H1 (cell line): ENCODE data around the gene CNTN5. TPM values are rescaled to one million over a fixed set of nuclear protein-coding genes. Genes with fewer than 3 reads are reported as not detected.

ENCODE experiments used
- CTCF ChIA-PET: fragments of 300-600 bp; sonication (Branson Sonifier 250); formaldehyde crosslinking; loops from one replicate; lab custom pipeline; 2021; ENCODE audit not compliant: partially characterized antibody; lab: Charles Lee
- POLR2A ChIA-PET: fragments of 300-600 bp; sonication (Branson Sonifier 250); formaldehyde crosslinking; loops from one replicate; lab custom pipeline; 2021; ENCODE audit warnings: inconsistent platforms; ENCODE audit not compliant: partially characterized antibody; lab: Charles Lee
- DNase-seq, 2 experiments: peaks; one replicate each; pipeline versions ENCODE4 v3.0.0 to v3.0.0-alpha.2; 2010 to 2022; ENCODE audit warnings: low spot score in 2 of 2, low read depth in 1 of 2, mixed read lengths in 1 of 2
- FAIRE-seq: peaks from 2 replicates; lab custom pipeline; 2011; peaks lifted over from hg19 to GRCh38; lab: Jason Lieb, UNC
- H2AFZ ChIP-seq: 2 replicates; pipeline ENCODE4 v1.8.1; 2012; ENCODE audit warnings: low read length, inconsistent platforms
- H2AK5ac ChIP-seq: 2 replicates; pipeline ENCODE4 v1.6.1; 2013; ENCODE audit warnings: low read depth, low read length
- H2BK120ac ChIP-seq: replicated peaks from 2 replicates; pipeline ENCODE3; 2013; ENCODE audit warnings: low read depth, low read length, inconsistent platforms
- H2BK12ac ChIP-seq: 2 replicates; pipeline ENCODE4 v1.6.1; 2013; ENCODE audit warnings: low read depth, low read length
- H2BK15ac ChIP-seq: 2 replicates; pipeline ENCODE4 v1.6.1; 2013; ENCODE audit warnings: low read length
- H2BK20ac ChIP-seq: 2 replicates; pipeline ENCODE4 v1.6.1; 2013; ENCODE audit warnings: low read length
- H2BK5ac ChIP-seq: 2 replicates; pipeline ENCODE4 v1.6.1; 2013; ENCODE audit warnings: low read depth, low read length
- H3K14ac ChIP-seq: 2 replicates; pipeline ENCODE4 v1.6.1; 2013; ENCODE audit warnings: inconsistent platforms; ENCODE audit not compliant: insufficient read length
- H3K18ac ChIP-seq: 2 replicates; pipeline ENCODE4 v1.6.1; 2013; ENCODE audit warnings: low read length; ENCODE audit errors: extremely low read depth
- H3K23ac ChIP-seq: 2 replicates; pipeline ENCODE4 v1.6.1; 2013; ENCODE audit warnings: inconsistent platforms; ENCODE audit not compliant: insufficient read length
- H3K23me2 ChIP-seq: 2 replicates; pipeline ENCODE4 v1.6.1; 2013; ENCODE audit warnings: low read depth, low read length
- H3K27ac ChIP-seq: 2 replicates; pipeline ENCODE4 v1.6.1; 2011; ENCODE audit warnings: low read depth, low read length, inconsistent platforms
- H3K27me3 ChIP-seq, 4 experiments: replicated peaks in 1 of 4; 1 replicate in 1 of 4; 2 replicates in 3 of 4; pipeline versions ENCODE4 v1.6.1 to v1.8.1; 2011 to 2013; ENCODE audit warnings: low read length in 3 of 4, mild to moderate bottlenecking in 3 of 4, inconsistent platforms in 2 of 4, mixed read lengths in 2 of 4, moderate library complexity in 1 of 4; ENCODE audit not compliant: control insufficient read depth in 3 of 4, insufficient read depth in 3 of 4; ENCODE audit errors: extremely low read depth in 1 of 4
- H3K36me3 ChIP-seq, 4 experiments: 2 replicates each; pipeline versions ENCODE4 v1.6.1 to v1.8.1; 2011 to 2013; ENCODE audit warnings: mild to moderate bottlenecking in 4 of 4, low read length in 3 of 4, moderate library complexity in 2 of 4, control low read depth in 1 of 4, inconsistent platforms in 1 of 4; ENCODE audit not compliant: insufficient read depth in 4 of 4, control insufficient read depth in 2 of 4
- H3K4ac ChIP-seq: replicated peaks from 2 replicates; pipeline ENCODE3; 2013; ENCODE audit warnings: low read length, low read depth, mixed read lengths, inconsistent platforms; ENCODE audit not compliant: insufficient read length
- H3K4me1 ChIP-seq, 4 experiments: replicated peaks in 1 of 4; 1 replicate in 1 of 4; 2 replicates in 3 of 4; pipeline versions ENCODE4 v1.6.1 to v1.8.1; 2011 to 2013; ENCODE audit warnings: low read length in 3 of 4, inconsistent platforms in 2 of 4, mixed read lengths in 1 of 4; ENCODE audit not compliant: insufficient read depth in 4 of 4, control insufficient read depth in 3 of 4
- H3K4me2 ChIP-seq, 2 experiments: 2 replicates each; pipeline versions ENCODE4 v1.6.1 to v1.8.1; 2011 to 2013; ENCODE audit warnings: low read depth in 2 of 2, low read length in 2 of 2, control low read depth in 1 of 2, inconsistent platforms in 1 of 2, mild to moderate bottlenecking in 1 of 2; ENCODE audit not compliant: insufficient read depth in 1 of 2
- H3K4me3 ChIP-seq, 4 experiments: fragments of 200-600, 300-600 bp in 1 of 4; sonication (generic), shearing (Covaris generic), sonication (Bioruptor Twin) in 1 of 4; 2 replicates each; pipeline versions ENCODE4 v1.5.1 to v1.8.1; 2011 to 2016; ENCODE audit warnings: low read length in 4 of 4, low read depth in 3 of 4, control low read depth in 2 of 4, inconsistent platforms in 2 of 4, mild to moderate bottlenecking in 2 of 4, mixed read lengths in 1 of 4, moderate library complexity in 1 of 4; ENCODE audit not compliant: insufficient read depth in 2 of 4; ENCODE audit errors: extremely low read depth in 1 of 4
- H3K56ac ChIP-seq: replicated peaks from 2 replicates; pipeline ENCODE3; 2013; ENCODE audit warnings: low read depth, mild to moderate bottlenecking, mixed read lengths, low read length, inconsistent platforms; ENCODE audit not compliant: insufficient read length
- H3K79me1 ChIP-seq: 2 replicates; pipeline ENCODE4 v1.6.1; 2013; ENCODE audit warnings: low read depth, low read length, control low read depth
- H3K79me2 ChIP-seq, 2 experiments: 2 replicates each; pipeline versions ENCODE4 v1.6.1 to v1.8.1; 2012 to 2013; ENCODE audit warnings: low read length in 2 of 2, mild to moderate bottlenecking in 2 of 2, inconsistent platforms in 1 of 2; ENCODE audit not compliant: insufficient read depth in 2 of 2, control insufficient read depth in 1 of 2
- H3K9ac ChIP-seq, 4 experiments: replicated peaks in 1 of 4; 1 replicate in 1 of 4; 2 replicates in 3 of 4; pipeline versions ENCODE4 v1.6.1 to v1.8.1; 2011 to 2013; ENCODE audit warnings: low read depth in 3 of 4, low read length in 3 of 4, control low read depth in 2 of 4, mild to moderate bottlenecking in 2 of 4, moderate library complexity in 2 of 4, inconsistent platforms in 1 of 4; ENCODE audit errors: extremely low read depth in 1 of 4
- H3K9me3 ChIP-seq, 2 experiments: 2 replicates each; pipeline versions ENCODE4 v1.6.1 to v1.8.1; 2012 to 2013; ENCODE audit warnings: mild to moderate bottlenecking in 2 of 2, moderate library complexity in 2 of 2, control low read depth in 1 of 2, inconsistent platforms in 1 of 2, low read depth in 1 of 2, low read length in 1 of 2, mixed read lengths in 1 of 2; ENCODE audit not compliant: insufficient read depth in 2 of 2
- H4K20me1 ChIP-seq, 2 experiments: replicated peaks in 1 of 2; 2 replicates each; pipeline versions ENCODE3 to v1.8.1; 2011 to 2013; ENCODE audit warnings: inconsistent platforms in 2 of 2, low read length in 2 of 2, mild to moderate bottlenecking in 1 of 2; ENCODE audit not compliant: insufficient read depth in 2 of 2, control insufficient read depth in 1 of 2
- H4K5ac ChIP-seq: 2 replicates; pipeline ENCODE4 v1.6.1; 2013; ENCODE audit warnings: low read length, low read depth, mixed read lengths, inconsistent platforms; ENCODE audit not compliant: insufficient read length
- H4K8ac ChIP-seq: 2 replicates; pipeline ENCODE4 v1.8.0; 2013; ENCODE audit warnings: mild to moderate bottlenecking, moderate library complexity, low read length, inconsistent platforms; ENCODE audit not compliant: insufficient read depth; ENCODE audit errors: extremely low read depth
- H4K91ac ChIP-seq: replicated peaks from 2 replicates; pipeline ENCODE3; 2013; ENCODE audit warnings: low read length, mixed read lengths, inconsistent platforms; ENCODE audit not compliant: insufficient read length
- E2F6 ChIP-seq: IDR thresholded peaks from 2 replicates; pipeline ENCODE4 v1.6.1; 2012; ENCODE audit warnings: inconsistent platforms
- EZH2 ChIP-seq: fragments of 200-600 bp; sonication (generic); IDR thresholded peaks from 2 replicates; pipeline ENCODE4 v1.7.1; 2012; ENCODE audit warnings: low read depth, mild to moderate bottlenecking, moderate library complexity, low read length, inconsistent platforms; ENCODE audit not compliant: severe bottlenecking
- HDAC6 ChIP-seq: IDR thresholded peaks from one replicate; pipeline ENCODE4 v1.7.1; 2012; ENCODE audit warnings: low read depth, mild to moderate bottlenecking, inconsistent platforms, low read length, moderate library complexity
- NRF1 ChIP-seq: IDR thresholded peaks from 2 replicates; pipeline ENCODE4 v1.6.1; 2011; ENCODE audit warnings: mild to moderate bottlenecking, low read depth, low read length, improper control_type of control experiment
- RBBP5 ChIP-seq: IDR thresholded peaks from 2 replicates; pipeline ENCODE4 v1.7.1; 2012; ENCODE audit warnings: low read depth, mild to moderate bottlenecking, inconsistent platforms, low read length, moderate library complexity, borderline replicate concordance
- SAP30 ChIP-seq: fragments of 300-600 bp; sonication (generic); IDR thresholded peaks from 2 replicates; pipeline ENCODE4 v1.7.1; 2012; ENCODE audit warnings: low read length, moderate library complexity, mild to moderate bottlenecking, inconsistent platforms; ENCODE audit not compliant: insufficient read depth, insufficient replicate concordance
- WGBS, 2 experiments: shearing (Covaris generic) in 1 of 2; methylation state at CpG; one replicate each; pipeline versions ENCODE4 v1.1.6 to v1.1.7; 2013 to 2015; ENCODE audit warnings: low lambda C conversion rate in 2 of 2, mixed read lengths in 2 of 2, inconsistent platforms in 1 of 2, low coverage in 1 of 2, missing lambda C conversion rate in 1 of 2; ENCODE audit not compliant: insufficient replicate concordance in 2 of 2, insufficient coverage in 1 of 2, insufficient read length in 1 of 2; ENCODE audit errors: extremely low coverage in 1 of 2, missing lambda C conversion rate in 1 of 2; 5-methylcytosine and 5-hydroxymethylcytosine counted together
- polyA plus RNA-seq, 7 experiments: library from polyadenylated mRNA; depleted of rRNA in 3 of 7; stranded (reverse) in 5 of 7; unstranded in 2 of 7; fragments of >200 nt in 5 of 7; fragments of 200-250 nt in 2 of 7; gene quantifications; 1 replicate in 5 of 7; 2 replicates in 1 of 7; 4 replicates in 1 of 7; pipeline versions ENCODE4 v1.2.1 to v1.2.3, GENCODE V29; 2011 to 2013; ENCODE audit warnings: missing spikeins in 2 of 7, mixed read lengths in 2 of 7
- total RNA-seq: library from RNA; stranded (reverse); fragmentation: NEBNext Ultra II Directional; extraction: Animal tissue kit (Norgen Biotek cat#: 25700); gene quantifications from 2 replicates; pipeline ENCODE4 v1.2.1, GENCODE V29; 2021

The CNTN5 gene
- total and polyA plus RNA-seq, 2 of the 8 experiments (the other 6 are each of a cell fraction or from before 2014, with no cell fraction given), result not detected

GRCh38 chr11:100273066-100273815 lies 1252.5 kb downstream of the CNTN5 start:
- no peak for TF ChIP-seq EZH2
- TF ChIP-seq E2F6, result no peak
- no peak for TF ChIP-seq RBBP5
- no peak for TF ChIP-seq NRF1
- no peak for TF ChIP-seq SAP30
- TF ChIP-seq HDAC6, result no peak
- TF ChIP-seq, all 59 proteins: peak for 0
- no peak overlapping the region for H2AFZ ChIP-seq
- H3K23me2 ChIP-seq, result no peaks in the 10 kb centered on the region; the same call in 1 of the 2 replicates
- no peak overlapping the region for H3K14ac ChIP-seq
- no peaks in the 10 kb centered on the region for H3K79me1 ChIP-seq
- FAIRE-seq, result no peak
- no peak overlapping the region for H4K5ac ChIP-seq
- no peak overlapping the region for H2BK20ac ChIP-seq
- H2BK15ac ChIP-seq, result no peak overlapping the region
- H3K27ac ChIP-seq, result no peak overlapping the region
- H3K4me1 ChIP-seq, result no peaks in the 10 kb centered on the region
- H4K8ac ChIP-seq, result peak overlapping the region; percentile 45; the same call in 1 of the 2 replicates
- CTCF ChIA-PET, result interaction anchor here (0.6 to 1.4 kb wide), 2 partner anchors 10 to 63 kb away, joined by 3 read pairs; no protein-coding TSS in a partner anchor
- H3K23ac ChIP-seq, result no peak overlapping the region
- no peak overlapping the region for H3K9ac ChIP-seq
- 93% methylated on average over 16 of the region's 16 CpGs; no CpG with 5 or more reads in 1 of the 2 experiments for WGBS, 2 experiments
- H3K27me3 ChIP-seq, result no peaks in the 10 kb centered on the region
- no peak overlapping the region for H3K56ac ChIP-seq
- no peak overlapping the region for H4K91ac ChIP-seq
- no peak for DNase-seq
- H3K36me3 ChIP-seq, result no peaks in the 10 kb centered on the region
- H2BK120ac ChIP-seq, result no peak overlapping the region
- H2BK5ac ChIP-seq, result no peak overlapping the region
- no peak overlapping the region for H2BK12ac ChIP-seq
- no peak overlapping the region for H2AK5ac ChIP-seq
- no peak overlapping the region for H3K4me2 ChIP-seq
- H4K20me1 ChIP-seq, result no peaks in the 10 kb centered on the region
- no peak overlapping the region for H3K18ac ChIP-seq
- H3K9me3 ChIP-seq, result no peaks in the 10 kb centered on the region
- POLR2A ChIA-PET, result no interaction called here
- H3K4me3 ChIP-seq, result no peak overlapping the region
- no peak overlapping the region for H3K4ac ChIP-seq
- no peaks in the 10 kb centered on the region for H3K79me2 ChIP-seq
